Kidney epithelial cell (primary cell): Measurements from ENCODE around the gene ANAPC5. TPM values are rescaled to one million over a fixed set of nuclear protein-coding genes. Genes with fewer than 3 reads are reported as not detected.
"Not testable (repeated sequence)": the region's sequence is repeated elsewhere in the genome, so short reads cannot be mapped to it uniquely, and the experiment has no call there.

Source experiments
- DNase-seq: peaks from one replicate; pipeline ENCODE4 v3.0.0-alpha.2; 2010; ENCODE audit warnings: low read depth
- H3K27me3 ChIP-seq: 2 replicates; pipeline ENCODE4 v1.6.0; 2011; ENCODE audit warnings: low read length; ENCODE audit not compliant: control insufficient read depth, insufficient read depth
- H3K36me3 ChIP-seq: 2 replicates; pipeline ENCODE4 v1.5.1; 2011; ENCODE audit warnings: low read length; ENCODE audit not compliant: control insufficient read depth, insufficient read depth
- H3K4me3 ChIP-seq: 2 replicates; pipeline ENCODE4 v1.5.1; 2011; ENCODE audit warnings: low read depth, mild to moderate bottlenecking, control low read depth, low read length
- total RNA-seq: library from RNA; depleted of rRNA; stranded (reverse); fragments of >200 nt; gene quantifications from 2 replicates; pipeline ENCODE4 v1.2.3, GENCODE V29; 2015
- TF ChIP-seq, protein P1 (sequence below): IDR thresholded peaks from 2 replicates; pipeline ENCODE4 v1.5.1; 2011; ENCODE audit warnings: mild to moderate bottlenecking, moderate library complexity, low read length, control low read depth, inconsistent platforms; ENCODE audit not compliant: insufficient read depth, poor library complexity, severe bottlenecking

ANAPC5 gene
- total RNA-seq, 1 donor from 2014 or later, result 86.2 TPM

DNA sequence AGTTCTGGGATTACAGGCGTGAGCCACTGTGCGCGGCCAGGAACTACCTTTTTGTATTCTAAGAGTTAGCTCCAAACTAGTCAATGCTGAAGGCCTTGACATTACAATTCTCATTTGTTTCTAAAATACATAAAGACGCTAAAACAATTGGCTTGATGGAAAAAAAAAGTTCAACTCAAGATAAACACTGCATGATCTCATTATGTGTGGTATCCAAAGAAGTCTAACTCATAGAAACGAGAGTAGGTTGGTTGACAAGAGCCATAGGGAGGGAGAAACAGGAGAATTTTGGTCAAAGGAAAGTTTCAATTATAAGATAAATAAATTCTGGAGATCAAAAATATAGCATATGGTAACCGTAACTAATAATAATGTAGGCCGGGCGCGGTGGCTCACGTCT lies 27.7 kb upstream of the ANAPC5 start:
- H3K36me3 ChIP-seq, result no peaks in the 10 kb centered on the region
- no peaks in the 10 kb centered on the region for H3K27me3 ChIP-seq
- TF ChIP-seq, protein P1, sequence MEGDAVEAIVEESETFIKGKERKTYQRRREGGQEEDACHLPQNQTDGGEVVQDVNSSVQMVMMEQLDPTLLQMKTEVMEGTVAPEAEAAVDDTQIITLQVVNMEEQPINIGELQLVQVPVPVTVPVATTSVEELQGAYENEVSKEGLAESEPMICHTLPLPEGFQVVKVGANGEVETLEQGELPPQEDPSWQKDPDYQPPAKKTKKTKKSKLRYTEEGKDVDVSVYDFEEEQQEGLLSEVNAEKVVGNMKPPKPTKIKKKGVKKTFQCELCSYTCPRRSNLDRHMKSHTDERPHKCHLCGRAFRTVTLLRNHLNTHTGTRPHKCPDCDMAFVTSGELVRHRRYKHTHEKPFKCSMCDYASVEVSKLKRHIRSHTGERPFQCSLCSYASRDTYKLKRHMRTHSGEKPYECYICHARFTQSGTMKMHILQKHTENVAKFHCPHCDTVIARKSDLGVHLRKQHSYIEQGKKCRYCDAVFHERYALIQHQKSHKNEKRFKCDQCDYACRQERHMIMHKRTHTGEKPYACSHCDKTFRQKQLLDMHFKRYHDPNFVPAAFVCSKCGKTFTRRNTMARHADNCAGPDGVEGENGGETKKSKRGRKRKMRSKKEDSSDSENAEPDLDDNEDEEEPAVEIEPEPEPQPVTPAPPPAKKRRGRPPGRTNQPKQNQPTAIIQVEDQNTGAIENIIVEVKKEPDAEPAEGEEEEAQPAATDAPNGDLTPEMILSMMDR, result no peak
- no peak overlapping the region for H3K4me3 ChIP-seq
- no peak for DNase-seq

- Histone ChIP-seq H3K4me3 (no peak overlapping the region), H3K36me3 (no peaks in the 10 kb centered on the region), H3K27me3 (no peaks in the 10 kb centered on the region)
- TF ChIP-seq, protein P1, result no peak
- no peak for DNase-seq
Measured at GRCh38 chr12:121378736-121379135, 26.5 kb upstream of the ANAPC5 start.

DNA sequence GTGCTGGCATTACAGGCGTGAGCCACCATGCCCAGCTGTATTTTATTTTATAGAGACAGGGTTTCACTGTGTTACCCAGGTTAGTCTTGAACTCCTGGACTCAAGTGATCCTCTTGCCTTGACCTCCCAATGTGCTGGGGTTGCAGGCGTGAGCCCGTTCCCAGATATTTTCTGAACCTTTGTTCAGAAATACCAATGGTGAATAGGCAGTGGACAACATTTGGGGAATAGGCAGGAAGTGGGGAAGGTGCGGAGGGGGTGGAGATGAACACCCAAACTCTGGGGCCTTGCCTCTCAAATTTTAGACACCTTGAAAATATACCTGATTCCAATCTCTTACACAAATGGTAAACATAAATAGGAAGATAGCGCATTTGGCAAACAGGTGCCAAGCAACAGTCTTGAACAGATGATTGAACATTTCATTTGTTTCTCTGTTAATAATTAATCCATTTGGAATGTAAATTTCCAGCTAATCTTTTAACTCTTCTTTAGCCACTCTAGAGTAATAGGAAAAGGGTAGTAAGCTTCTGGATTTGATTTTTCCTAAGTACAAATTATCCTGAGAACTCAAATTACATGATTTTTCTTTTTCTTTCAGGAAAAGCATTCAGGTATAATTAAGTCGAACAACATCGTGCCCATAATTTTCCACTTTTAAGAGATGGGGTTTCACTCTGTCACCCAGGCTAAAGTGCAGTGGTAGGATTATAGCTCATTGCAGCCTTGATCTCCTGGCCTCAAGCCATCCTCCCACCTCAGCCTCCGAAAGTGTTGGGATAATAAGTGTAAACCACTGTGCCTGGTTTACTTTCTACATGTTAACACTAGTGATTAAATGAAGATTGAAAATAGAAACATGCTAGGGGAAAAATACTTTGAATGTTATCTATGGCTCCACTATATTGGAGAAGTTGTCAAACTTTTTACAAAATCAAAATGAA lies 24.8 kb upstream of the ANAPC5 start:
- TF ChIP-seq, protein P1, result no peak
- H3K36me3 ChIP-seq, result no peaks in the 10 kb centered on the region
- no peak for DNase-seq
- H3K27me3 ChIP-seq, result no peaks in the 10 kb centered on the region
- no peak overlapping the region for H3K4me3 ChIP-seq

DNA sequence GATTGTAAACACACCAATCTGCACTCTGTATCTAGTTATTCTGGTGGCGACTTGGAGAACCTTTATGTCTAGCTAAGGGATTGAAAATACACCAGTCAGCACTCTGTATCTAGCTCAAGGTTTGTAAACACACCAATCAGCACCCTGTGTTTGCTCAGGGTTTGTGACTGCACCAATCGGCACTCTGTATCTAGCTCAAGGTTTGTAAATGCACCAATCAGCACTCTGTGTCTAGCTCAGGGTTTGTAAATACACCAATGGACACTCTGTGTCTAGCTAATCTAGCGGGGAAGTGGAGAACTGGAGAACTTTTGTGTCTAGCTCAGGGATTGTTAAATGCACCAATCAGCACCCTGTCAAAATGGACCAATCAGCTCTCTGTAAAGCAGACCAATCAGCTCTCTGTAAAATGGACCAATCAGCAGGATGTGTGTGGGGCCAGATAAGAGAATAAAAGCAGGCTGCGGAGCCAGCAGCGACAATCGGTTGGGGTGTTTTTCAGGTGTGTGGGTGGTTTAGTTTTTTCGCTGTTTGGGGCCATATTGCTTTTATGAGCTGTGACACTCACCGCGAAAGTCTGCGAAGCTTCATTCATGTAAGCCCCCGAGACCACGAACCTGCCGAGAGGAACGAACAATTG lies 22.9 kb upstream of the ANAPC5 start:
- not testable (repeated sequence) for H3K36me3 ChIP-seq, H3K27me3 ChIP-seq, DNase-seq, H3K4me3 ChIP-seq

GRCh38 chr12:121374336-121374735 lies 22.1 kb upstream of the ANAPC5 start:
- not testable (repeated sequence) for H3K4me3 ChIP-seq, H3K36me3 ChIP-seq, DNase-seq, H3K27me3 ChIP-seq

GRCh38 chr12:121373755-121374154 lies 21.5 kb upstream of the ANAPC5 start:
- no peaks in the 10 kb centered on the region for H3K36me3 ChIP-seq
- TF ChIP-seq, protein P1, result no peak
- no peak for DNase-seq
- no peak overlapping the region for H3K4me3 ChIP-seq
- H3K27me3 ChIP-seq, result no peaks in the 10 kb centered on the region

DNA sequence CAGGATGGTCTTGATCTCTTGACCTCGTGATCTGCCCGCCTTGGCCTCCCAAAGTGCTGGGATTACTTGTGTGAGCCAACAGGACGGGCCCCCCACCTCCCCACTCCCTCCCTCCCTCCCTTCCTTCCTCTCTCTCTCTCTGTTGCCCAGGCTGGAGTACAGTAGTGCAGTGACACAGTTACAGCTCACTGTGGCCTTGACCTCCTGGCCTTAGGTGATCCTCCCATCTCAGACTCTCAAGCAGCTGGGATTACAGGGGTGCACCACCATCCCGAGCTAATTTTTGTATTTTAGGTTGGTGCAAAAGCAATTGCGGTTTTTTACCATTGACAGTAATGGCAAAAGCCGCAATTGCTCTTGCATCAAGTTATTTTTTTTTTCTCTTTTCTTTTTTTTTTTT lies 19.2 kb upstream of the ANAPC5 start:
- no peaks in the 10 kb centered on the region for H3K36me3 ChIP-seq
- TF ChIP-seq, protein P1, result no peak
- H3K4me3 ChIP-seq, result no peak overlapping the region
- DNase-seq, result no peak
- H3K27me3 ChIP-seq, result no peaks in the 10 kb centered on the region
